Endothelial cell (in vitro differentiated cells): Measurements from ENCODE around the gene CYB5D1. TPM values are rescaled to one million over a fixed set of nuclear protein-coding genes. Genes with fewer than 3 reads are reported as not detected.
"Not testable (repeated sequence)": the region's sequence is repeated elsewhere in the genome, so short reads cannot be mapped to it uniquely, and the experiment has no call there.

Source experiments
- DNase-seq: peaks from one replicate; pipeline ENCODE4 v3.0.0; 2021; ENCODE audit warnings: low spot score
- H3K27ac Mint-ChIP-seq: one replicate; pipeline ENCODE4 v1.8.0; 2021; ENCODE audit warnings: mixed read lengths, inconsistent platforms; ENCODE audit not compliant: unreplicated experiment
- H3K27me3 Mint-ChIP-seq: one replicate; pipeline ENCODE4 v1.8.0; 2021; ENCODE audit warnings: mild to moderate bottlenecking, moderate library complexity, mixed read lengths, inconsistent platforms; ENCODE audit not compliant: unreplicated experiment
- H3K36me3 Mint-ChIP-seq: one replicate; pipeline ENCODE4 v1.8.0; 2021; ENCODE audit warnings: mild to moderate bottlenecking, low read depth, mixed read lengths, inconsistent platforms; ENCODE audit not compliant: unreplicated experiment
- H3K4me1 Mint-ChIP-seq: one replicate; pipeline ENCODE4 v1.8.0; 2021; ENCODE audit warnings: mild to moderate bottlenecking, mixed read lengths, inconsistent platforms; ENCODE audit not compliant: unreplicated experiment
- H3K4me3 Mint-ChIP-seq: one replicate; pipeline ENCODE4 v1.8.0; 2021; ENCODE audit warnings: mild to moderate bottlenecking, mixed read lengths, inconsistent platforms; ENCODE audit not compliant: unreplicated experiment
- H3K9me3 Mint-ChIP-seq: one replicate; pipeline ENCODE4 v1.8.0; 2021; ENCODE audit warnings: mixed read lengths, inconsistent platforms; ENCODE audit not compliant: unreplicated experiment
- total RNA-seq: library from RNA; stranded (reverse); fragmentation: NEBNext Ultra II Directional; extraction: Animal tissue kit (Norgen Biotek cat#: 25700); gene quantifications from one replicate; pipeline ENCODE4 v1.2.1, GENCODE V29; 2021; ENCODE audit not compliant: unreplicated experiment
- TF ChIP-seq, protein P1 (sequence below): fragments of 200-600 bp; sonication (generic); IDR thresholded peaks from one replicate; pipeline ENCODE4 v1.5.0; 2021; ENCODE audit warnings: antibody characterized with exemption; ENCODE audit not compliant: unreplicated experiment

CYB5D1 gene
- total RNA-seq, 1 donor from 2014 or later, result 6.4 TPM

GRCh38 chr17:7858522-7858810 lies 663 bp downstream of the CYB5D1 start:
- H3K9me3 Mint-ChIP-seq, result no peaks in the 10 kb centered on the region
- peaks cover 39% of the 10 kb centered on the region for H3K4me1 Mint-ChIP-seq
- DNase-seq, result peak; percentile 65
- TF ChIP-seq, protein P1, sequence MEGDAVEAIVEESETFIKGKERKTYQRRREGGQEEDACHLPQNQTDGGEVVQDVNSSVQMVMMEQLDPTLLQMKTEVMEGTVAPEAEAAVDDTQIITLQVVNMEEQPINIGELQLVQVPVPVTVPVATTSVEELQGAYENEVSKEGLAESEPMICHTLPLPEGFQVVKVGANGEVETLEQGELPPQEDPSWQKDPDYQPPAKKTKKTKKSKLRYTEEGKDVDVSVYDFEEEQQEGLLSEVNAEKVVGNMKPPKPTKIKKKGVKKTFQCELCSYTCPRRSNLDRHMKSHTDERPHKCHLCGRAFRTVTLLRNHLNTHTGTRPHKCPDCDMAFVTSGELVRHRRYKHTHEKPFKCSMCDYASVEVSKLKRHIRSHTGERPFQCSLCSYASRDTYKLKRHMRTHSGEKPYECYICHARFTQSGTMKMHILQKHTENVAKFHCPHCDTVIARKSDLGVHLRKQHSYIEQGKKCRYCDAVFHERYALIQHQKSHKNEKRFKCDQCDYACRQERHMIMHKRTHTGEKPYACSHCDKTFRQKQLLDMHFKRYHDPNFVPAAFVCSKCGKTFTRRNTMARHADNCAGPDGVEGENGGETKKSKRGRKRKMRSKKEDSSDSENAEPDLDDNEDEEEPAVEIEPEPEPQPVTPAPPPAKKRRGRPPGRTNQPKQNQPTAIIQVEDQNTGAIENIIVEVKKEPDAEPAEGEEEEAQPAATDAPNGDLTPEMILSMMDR, result peak; percentile 49
- H3K4me3 Mint-ChIP-seq, result no peak overlapping the region
- H3K27ac Mint-ChIP-seq, result no peak overlapping the region
- H3K36me3 Mint-ChIP-seq, result peaks cover 25% of the 10 kb centered on the region
- H3K27me3 Mint-ChIP-seq, result peaks cover 11% of the 10 kb centered on the region

DNA sequence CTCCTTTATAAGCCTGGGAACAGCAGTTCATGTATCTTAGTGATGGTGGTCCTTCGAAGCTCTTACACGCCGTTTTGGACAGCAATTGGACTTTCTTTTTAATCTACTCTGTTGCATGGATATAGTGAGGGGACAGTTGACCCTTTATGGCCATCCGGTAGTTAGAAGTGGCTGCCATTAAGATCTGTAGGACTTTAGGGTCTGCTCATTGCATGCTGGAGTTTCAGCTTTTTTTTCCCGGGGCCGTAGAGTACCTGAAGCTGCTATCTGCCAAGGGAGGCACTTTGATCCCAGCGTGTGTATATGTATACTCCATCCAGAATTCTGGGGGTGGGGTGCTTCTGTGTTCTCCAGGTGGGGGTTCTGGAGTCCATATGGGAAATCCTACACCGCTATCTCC lies 1.2 kb downstream of the CYB5D1 start:
- Mint-ChIP-seq H3K36me3 (peaks cover 21% of the 10 kb centered on the region), H3K9me3 (no peaks in the 10 kb centered on the region), H3K4me1 (peaks cover 36% of the 10 kb centered on the region), H3K4me3 (no peak overlapping the region), H3K27ac (no peak overlapping the region), H3K27me3 (peaks cover 8% of the 10 kb centered on the region)
- no peak for DNase-seq
- TF ChIP-seq, protein P1, result no peak

DNA sequence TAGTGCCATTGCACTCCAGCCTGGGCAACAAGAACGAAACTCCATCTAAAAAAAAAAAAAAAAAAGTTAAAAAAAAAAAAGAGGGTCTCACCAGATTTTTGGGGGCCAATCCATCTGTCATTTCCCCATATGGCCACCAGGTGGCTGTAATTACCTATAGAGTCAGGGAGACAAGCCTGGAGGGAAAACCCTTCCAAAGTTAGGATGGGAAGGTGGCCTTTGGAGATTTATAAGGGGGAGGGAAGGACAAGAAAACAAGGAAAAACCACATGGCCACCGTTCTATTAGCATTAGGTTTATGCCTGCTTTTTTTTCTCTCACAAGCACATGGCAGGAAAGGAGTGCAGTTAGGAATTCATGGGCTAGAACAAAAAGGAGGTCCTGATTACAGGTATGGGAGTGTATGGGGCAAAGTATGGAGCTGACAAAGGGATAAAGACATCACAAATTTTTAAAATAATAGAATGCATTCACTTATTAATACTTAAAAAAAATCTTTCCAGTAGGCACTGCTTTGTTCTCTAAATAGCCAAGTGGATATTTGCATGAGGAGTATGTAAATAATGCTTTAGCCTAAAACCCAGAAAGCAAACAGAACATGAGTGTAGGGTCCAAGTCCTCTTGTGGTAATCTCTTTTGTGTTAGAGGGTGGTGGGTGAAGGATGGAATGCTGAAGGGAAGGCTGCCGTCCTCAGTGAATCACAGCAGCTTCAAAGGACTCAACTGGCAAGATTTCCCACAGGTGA lies 5.1 kb downstream of the CYB5D1 start:
- TF ChIP-seq, protein P1, result peak; percentile 81
- Mint-ChIP-seq H3K27me3 (peaks cover 3% of the 10 kb centered on the region), H3K4me1 (peaks cover 36% of the 10 kb centered on the region), H3K9me3 (no peaks in the 10 kb centered on the region), H3K4me3 (no peak overlapping the region), H3K36me3 (peaks cover 33% of the 10 kb centered on the region), H3K27ac (no peak overlapping the region)
- DNase-seq, result peak; percentile 46

DNA sequence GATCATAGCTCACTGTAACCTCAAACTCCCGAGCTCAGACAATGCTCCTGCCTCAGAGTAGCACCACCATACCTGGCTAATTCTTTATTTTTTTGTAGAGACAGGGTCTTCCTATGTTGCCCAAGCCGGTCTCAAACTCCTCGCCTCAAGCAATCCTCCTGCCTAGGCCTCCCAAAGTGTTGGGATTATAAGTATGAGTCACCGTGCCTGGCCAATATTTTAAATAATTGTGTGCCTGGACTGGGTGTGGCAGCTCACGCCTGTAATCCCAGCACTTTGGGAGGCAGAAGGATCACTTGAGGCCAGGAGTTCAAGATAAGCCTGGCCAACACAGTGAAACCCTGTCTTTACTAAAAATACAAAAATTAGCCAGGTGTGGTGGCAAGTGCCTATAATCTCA lies 6.6 kb downstream of the CYB5D1 start:
- Mint-ChIP-seq H3K36me3 (peaks cover 29% of the 10 kb centered on the region), H3K4me1 (peaks cover 40% of the 10 kb centered on the region)
- not testable (repeated sequence) for H3K27me3 Mint-ChIP-seq, DNase-seq, H3K4me3 Mint-ChIP-seq, H3K9me3 Mint-ChIP-seq, H3K27ac Mint-ChIP-seq

DNA sequence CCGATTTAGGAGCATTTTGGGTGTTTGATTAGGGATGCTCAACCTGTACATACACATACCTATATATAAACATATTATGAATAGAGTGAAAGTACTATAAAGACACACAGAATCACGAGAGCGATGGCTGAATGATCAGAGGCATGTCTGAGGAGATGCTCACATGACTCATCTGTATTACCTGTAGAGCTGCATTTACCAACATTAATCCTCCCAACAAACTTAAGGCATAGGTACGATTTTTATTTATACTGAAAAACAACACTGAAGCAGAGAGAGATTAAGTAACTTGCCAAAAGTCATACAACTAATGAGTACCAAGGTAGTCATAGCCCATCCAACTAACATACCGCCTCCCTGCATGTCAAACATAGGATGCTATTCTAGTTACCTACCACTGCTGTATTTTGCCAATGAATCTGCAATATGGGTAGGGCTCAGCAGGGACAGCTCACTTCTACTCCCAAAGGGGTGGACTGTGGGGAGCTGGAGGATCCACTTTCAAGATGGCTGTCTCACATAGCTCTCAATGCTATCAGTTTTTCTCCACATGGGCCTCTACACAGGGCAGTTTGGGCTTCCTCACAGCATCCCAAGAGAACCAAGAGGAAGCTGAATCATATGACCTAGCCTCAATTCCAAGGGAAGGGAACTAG lies 7.3 kb downstream of the CYB5D1 start:
- H3K36me3 Mint-ChIP-seq, result peaks cover 24% of the 10 kb centered on the region
- H3K4me3 Mint-ChIP-seq, result no peak overlapping the region
- H3K4me1 Mint-ChIP-seq, result peaks cover 35% of the 10 kb centered on the region
- peaks cover 5% of the 10 kb centered on the region for H3K27me3 Mint-ChIP-seq
- TF ChIP-seq, protein P1, result no peak
- H3K9me3 Mint-ChIP-seq, result no peaks in the 10 kb centered on the region
- no peak for DNase-seq
- H3K27ac Mint-ChIP-seq, result no peak overlapping the region
